Left lobe of liver (tissue), 2 donors: ENCODE data around the gene PDE8A. TPM values are rescaled to one million over a fixed set of nuclear protein-coding genes. Genes with fewer than 3 reads are reported as not detected.
"Not testable (repeated sequence)": the region's sequence is repeated elsewhere in the genome, so short reads cannot be mapped to it uniquely, and the experiment has no call there.

Source experiments
- ATAC-seq: fragments of 200-7000 bp; cut with Tn5 transposase; one replicate; pipeline ENCODE4 v1.9.1; 2020; ENCODE audit warnings: mild to moderate bottlenecking, moderate library complexity
- DNase-seq: peaks from one replicate; pipeline ENCODE4 v3.0.0-alpha.2; 2020; ENCODE audit warnings: low spot score
- total RNA-seq: library from RNA; stranded (reverse); gene quantifications from one replicate; pipeline ENCODE4 v1.2.1, GENCODE V29; 2021
- donor health status: DM: no; HTN: no; CAD: no; lungs with moderate emphysema.
- donor health status: DM: no; HTN: yes; CAD: no.

PDE8A gene
- total RNA-seq, 1 donor from 2014 or later = 33.1 TPM

- DNase-seq (no peak), ATAC-seq (no peak)
These were observed 175.7 kb downstream of the PDE8A start for GRCh38 chr15:85157344-85157743.

- no peak for DNase-seq
- ATAC-seq = no peak
These were observed 180.6 kb downstream of the PDE8A start for GRCh38 chr15:85162237-85162636.

GRCh38 chr15:85164841-85165466 lies 183.3 kb downstream of the PDE8A start:
- DNase-seq (no peak), ATAC-seq (no peak)

- no peak for DNase-seq
- no peak for ATAC-seq
These were observed 185.9 kb downstream of the PDE8A start for GRCh38 chr15:85167568-85167967.

- DNase-seq = peak; percentile 52
- peak; percentile 92 for ATAC-seq
These were observed 187.1 kb downstream of the PDE8A start for GRCh38 chr15:85168642-85169173.

GRCh38 chr15:85171736-85172135 lies 190.1 kb downstream of the PDE8A start:
- ATAC-seq (no peak), DNase-seq (no peak)

- ATAC-seq (no peak), DNase-seq (no peak)
These were observed 191.3 kb downstream of the PDE8A start for GRCh38 chr15:85172846-85173490.

- DNase-seq, ATAC-seq: not testable (repeated sequence)
These were observed 192.0 kb downstream of the PDE8A start for GRCh38 chr15:85173630-85174029.

- no peak for DNase-seq
- no peak for ATAC-seq
These were observed 192.9 kb downstream of the PDE8A start for GRCh38 chr15:85174521-85174920.

- not testable (repeated sequence) for DNase-seq, ATAC-seq
These were observed 195.4 kb downstream of the PDE8A start for GRCh38 chr15:85177042-85177515.

GRCh38 chr15:85178308-85178707 lies 196.7 kb downstream of the PDE8A start:
- ATAC-seq = no peak
- DNase-seq = no peak

- no peak for DNase-seq
- ATAC-seq = no peak
These were observed 198.0 kb downstream of the PDE8A start for GRCh38 chr15:85179700-85180099.

GRCh38 chr15:85185350-85185749 lies 203.7 kb downstream of the PDE8A start:
- ATAC-seq, DNase-seq: not testable (repeated sequence)

GRCh38 chr15:85188171-85188577 lies 206.5 kb downstream of the PDE8A start:
- not testable (repeated sequence) for ATAC-seq, DNase-seq

Other genes with a start within 250 kb of the PDE8A start
- 14.5 TPM for gene ZNF592, start 233.3 kb upstream of the PDE8A start, total RNA-seq
- 2.7 TPM for gene ALPK3, start 164.5 kb upstream of the PDE8A start, total RNA-seq
- gene SLC28A1, start 97.2 kb upstream of the PDE8A start, total RNA-seq = 64.6 TPM